ENCODE data around the gene MPIG6B. TPM values are rescaled to one million over a fixed set of nuclear protein-coding genes. Genes with fewer than 3 reads are reported as not detected.

The MPIG6B gene
- total and polyA plus RNA-seq, 11 donors = 0.17 to 1.00 (median 0.34) TPM; not detected in 2

DNA sequence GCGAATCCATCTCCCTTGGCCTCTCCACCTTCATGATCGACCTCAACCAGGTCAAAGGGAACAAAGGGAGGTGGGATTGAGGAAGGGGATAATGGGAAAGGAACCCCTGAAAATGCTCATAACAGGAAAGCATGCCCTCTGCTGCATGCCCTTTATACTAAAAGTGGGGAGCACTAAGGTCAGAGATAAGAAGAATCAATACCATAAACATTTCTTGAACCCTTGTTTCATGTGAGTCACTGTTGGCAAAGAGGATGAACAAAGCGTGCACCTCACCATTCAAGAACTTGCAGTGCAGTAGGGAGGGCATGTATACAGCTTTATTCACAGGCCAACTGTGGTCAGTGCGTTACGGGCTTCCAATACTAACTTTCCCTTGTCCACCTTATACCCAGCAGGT lies 37.6 kb downstream of the MPIG6B start:
- Histone ChIP-seq H3K27me3 (no peaks in the 10 kb centered on the region), H3K27ac (no peak overlapping the region), H3K36me3 (peaks cover 0 to 29% (median 0%) of the 10 kb centered on the region in 9 donors), H3K4me3 (no peak overlapping the region), H3K9me3 (no peaks in the 10 kb centered on the region), H3K4me1 (peaks cover 0 to 14% (median 2%) of the 10 kb centered on the region in 12 donors)
- 89 to 97% (median 93%) methylated on average over 5 of the region's 5 CpGs for WGBS, 4 donors
- ATAC-seq (no peak), DNase-seq (no peak)
- intact Hi-C loops (cut with DNase I) = loop anchor here in 3 of 10 donors (5.0 to 10.0 kb wide), 3 partner anchors 33 to 78 kb away; partner anchors contain the start of genes LY6G5C (in 2 of the 3) and DDAH2 (in 1 of the 3)
- no peak for TF ChIP-seq POLR2A (IDR thresholded peaks at IDR 0.05)

DNA sequence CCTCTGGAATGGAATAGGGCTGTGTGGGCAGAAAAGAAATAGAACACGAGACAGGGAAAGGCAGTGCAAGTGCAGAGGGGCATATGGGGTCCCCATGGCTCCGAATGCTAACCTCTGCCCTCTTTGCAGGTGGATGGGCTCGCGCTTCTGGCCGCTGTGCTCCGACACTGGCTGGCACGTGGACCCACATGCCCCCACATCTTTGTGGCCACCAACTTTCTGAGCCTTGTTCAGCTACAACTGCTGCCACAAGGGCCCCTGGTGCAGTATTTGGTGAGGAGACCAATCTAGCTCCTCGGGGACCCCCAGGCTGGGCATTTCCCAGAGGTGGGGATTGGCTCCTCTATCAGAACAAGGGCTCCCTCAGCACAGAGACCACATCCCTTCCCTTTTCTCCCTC lies 38.2 kb downstream of the MPIG6B start:
- 91 to 99% (median 97%) methylated on average over 8 of the region's 8 CpGs for WGBS, 4 donors
- peaks cover 0 to 29% (median 0%) of the 10 kb centered on the region in 9 donors for H3K36me3 ChIP-seq
- no peak overlapping the region for H3K27ac ChIP-seq
- H3K4me1 ChIP-seq = peaks cover 0 to 19% (median 3%) of the 10 kb centered on the region in 12 donors
- TF ChIP-seq POLR2A (IDR thresholded peaks at IDR 0.05) = no peak
- DNase-seq (no peak), ATAC-seq (no peak)
- intact Hi-C loops (cut with DNase I) = loop anchor here in 3 of 10 donors (5.0 to 10.0 kb wide), 3 partner anchors 34 to 79 kb away; partner anchors contain the start of genes LY6G5C (in 2 of the 3) and DDAH2 (in 1 of the 3)
- H3K4me3 ChIP-seq = no peak overlapping the region
- no peaks in the 10 kb centered on the region for H3K9me3 ChIP-seq
- no peaks in the 10 kb centered on the region for H3K27me3 ChIP-seq

DNA sequence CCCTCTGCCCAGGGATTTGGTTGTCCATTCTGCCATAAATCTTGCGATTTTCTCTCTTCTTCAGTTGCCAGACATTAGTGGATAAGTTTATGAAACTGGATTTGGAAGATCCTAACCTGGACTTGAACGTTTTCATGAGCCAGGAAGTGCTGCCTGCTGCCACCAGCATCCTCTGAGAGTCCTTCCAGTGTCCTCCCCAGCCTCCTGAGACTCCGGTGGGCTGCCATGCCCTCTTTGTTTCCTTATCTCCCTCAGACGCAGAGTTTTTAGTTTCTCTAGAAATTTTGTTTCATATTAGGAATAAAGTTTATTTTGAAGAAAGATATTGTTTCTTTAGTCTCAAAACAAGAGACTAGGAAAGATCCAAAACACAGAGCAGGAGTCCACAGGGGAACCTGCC lies 39.2 kb downstream of the MPIG6B start, which contains the start of gene SAPCD1:
Gene SAPCD1 (plus strand): TSS at position 301 of the 400 bp plus-strand sequence. CDS start 399 bp downstream, outside the sequence.
- H3K9me3 ChIP-seq = no peaks in the 10 kb centered on the region
- H3K27ac ChIP-seq = peak within 1 kb of the TSS in 1 of 12 donors; percentile 47
- intact Hi-C loops (cut with DNase I) = loop anchor here in 3 of 10 donors (5.0 to 10.0 kb wide), 3 partner anchors 35 to 80 kb away; partner anchors contain the start of genes LY6G5C (in 2 of the 3) and DDAH2 (in 1 of the 3)
- 74 to 81% (median 77%) methylated on average over 4 of the region's 4 CpGs for WGBS, 4 donors
- no peak within 1 kb of the TSS for H3K4me3 ChIP-seq
- ATAC-seq = no peak
- no peak for DNase-seq
- TF ChIP-seq, protein P1, sequence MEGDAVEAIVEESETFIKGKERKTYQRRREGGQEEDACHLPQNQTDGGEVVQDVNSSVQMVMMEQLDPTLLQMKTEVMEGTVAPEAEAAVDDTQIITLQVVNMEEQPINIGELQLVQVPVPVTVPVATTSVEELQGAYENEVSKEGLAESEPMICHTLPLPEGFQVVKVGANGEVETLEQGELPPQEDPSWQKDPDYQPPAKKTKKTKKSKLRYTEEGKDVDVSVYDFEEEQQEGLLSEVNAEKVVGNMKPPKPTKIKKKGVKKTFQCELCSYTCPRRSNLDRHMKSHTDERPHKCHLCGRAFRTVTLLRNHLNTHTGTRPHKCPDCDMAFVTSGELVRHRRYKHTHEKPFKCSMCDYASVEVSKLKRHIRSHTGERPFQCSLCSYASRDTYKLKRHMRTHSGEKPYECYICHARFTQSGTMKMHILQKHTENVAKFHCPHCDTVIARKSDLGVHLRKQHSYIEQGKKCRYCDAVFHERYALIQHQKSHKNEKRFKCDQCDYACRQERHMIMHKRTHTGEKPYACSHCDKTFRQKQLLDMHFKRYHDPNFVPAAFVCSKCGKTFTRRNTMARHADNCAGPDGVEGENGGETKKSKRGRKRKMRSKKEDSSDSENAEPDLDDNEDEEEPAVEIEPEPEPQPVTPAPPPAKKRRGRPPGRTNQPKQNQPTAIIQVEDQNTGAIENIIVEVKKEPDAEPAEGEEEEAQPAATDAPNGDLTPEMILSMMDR (IDR thresholded peaks at IDR 0.05) = no peak
- no peak for TF ChIP-seq POLR2A (IDR thresholded peaks at IDR 0.05)
- peaks cover 0 to 29% (median 0%) of the 10 kb centered on the region in 9 donors for H3K36me3 ChIP-seq
- H3K4me1 ChIP-seq = peaks cover 0 to 21% (median 5%) of the 10 kb centered on the region in 12 donors
- H3K27me3 ChIP-seq = no peaks in the 10 kb centered on the region

DNA sequence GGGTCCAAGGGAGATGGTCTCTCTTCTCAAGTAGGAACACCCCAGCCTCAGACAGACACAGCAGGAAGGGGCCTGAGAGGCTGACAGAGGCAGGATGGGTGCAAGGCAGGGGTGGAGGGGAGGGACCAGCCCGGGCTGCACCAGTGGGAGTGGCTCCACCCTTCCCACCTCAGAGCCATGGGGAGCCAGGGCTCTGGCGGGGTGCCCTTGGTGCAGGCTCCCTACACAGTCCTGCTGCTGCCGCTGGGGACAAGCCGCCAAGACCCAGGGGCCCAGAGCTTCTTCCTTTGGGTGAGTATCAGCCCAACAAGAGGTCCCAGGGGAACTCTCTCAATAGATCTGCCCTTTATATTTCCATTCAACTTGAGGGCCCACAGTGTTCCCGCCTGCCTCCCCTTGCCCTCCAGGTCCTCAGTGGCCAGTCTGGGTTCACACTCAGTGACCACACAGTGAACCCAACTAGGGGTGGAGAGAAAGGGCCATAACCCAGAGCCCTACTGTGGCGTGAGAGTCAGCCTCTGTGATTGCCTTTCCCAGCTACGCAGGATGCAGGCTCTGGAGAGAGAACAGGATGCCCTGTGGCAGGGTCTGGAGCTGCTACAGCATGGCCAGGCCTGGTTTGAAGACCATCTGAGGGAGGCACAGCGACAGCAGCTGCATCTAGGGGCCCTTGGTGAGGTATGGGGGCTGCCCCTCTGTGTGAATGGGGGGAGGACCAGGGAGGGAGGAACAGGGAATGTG lies 39.9 kb downstream of the MPIG6B start:
- ATAC-seq = peak in 1 of 4 donors; percentile 4
- intact Hi-C loops (cut with DNase I) = loop anchor here in 3 of 10 donors (5.0 to 10.0 kb wide), 3 partner anchors 36 to 81 kb away; partner anchors contain the start of genes LY6G5C (in 2 of the 3) and DDAH2 (in 1 of the 3)
- 57 to 69% (median 63%) methylated on average over 6 to 8 of the region's 8 CpGs for WGBS, 4 donors
- DNase-seq = no peak
- Histone ChIP-seq H3K9me3 (no peaks in the 10 kb centered on the region), H3K4me1 (peaks cover 0 to 21% (median 6%) of the 10 kb centered on the region in 12 donors), H3K27me3 (no peaks in the 10 kb centered on the region), H3K4me3 (no peak overlapping the region), H3K36me3 (peaks cover 0 to 29% (median 0%) of the 10 kb centered on the region in 9 donors), H3K27ac (peak overlapping the region in 1 of 12 donors; percentile 47)
- no peak for TF ChIP-seq POLR2A (IDR thresholded peaks at IDR 0.05)
- TF ChIP-seq, protein P1 (IDR thresholded peaks at IDR 0.05) = no peak

DNA sequence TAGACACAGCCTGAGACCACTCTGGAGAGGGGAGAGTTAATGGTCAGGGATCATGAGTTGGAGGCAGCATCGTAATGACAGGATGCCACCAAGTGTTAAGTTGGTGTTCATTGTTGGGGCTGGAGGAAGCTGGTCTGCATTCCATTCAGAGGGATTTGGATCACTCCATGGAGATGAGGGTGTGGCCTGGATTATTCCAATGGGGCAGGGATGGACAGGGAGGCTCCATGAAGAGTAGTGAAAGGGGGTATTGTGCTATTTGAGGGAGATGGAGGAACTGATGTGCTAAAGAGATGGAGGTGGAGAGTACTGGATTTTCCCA lies 40.4 kb downstream of the MPIG6B start:
- TF ChIP-seq POLR2A (IDR thresholded peaks at IDR 0.05) = no peak
- TF ChIP-seq, protein P1 (IDR thresholded peaks at IDR 0.05) = peak in 1 of 12 donors; percentile 11
- DNase-seq (peak in 1 of 5 donors; percentile 34), ATAC-seq (peak in 3 of 4 donors; percentile 55 to 77 (median 57))
- Histone ChIP-seq H3K27me3 (no peaks in the 10 kb centered on the region), H3K4me3 (no peak overlapping the region), H3K9me3 (no peaks in the 10 kb centered on the region), H3K27ac (peak overlapping the region in 1 of 12 donors; percentile 47), H3K36me3 (peaks cover 0 to 29% (median 0%) of the 10 kb centered on the region in 9 donors), H3K4me1 (peaks cover 0 to 21% (median 6%) of the 10 kb centered on the region in 12 donors)
- intact Hi-C loops (cut with DNase I) = loop anchor here in 3 of 10 donors (5.0 to 10.0 kb wide), 3 partner anchors 36 to 81 kb away; partner anchors contain the start of genes LY6G5C (in 2 of the 3) and DDAH2 (in 1 of the 3)
- 0 to 16% (median 3%) methylated on average over 1 of the region's 1 CpG for WGBS, 4 donors

All from heart left ventricle (tissue), 16 donors.